Calu3 (cell line): ENCODE measurements around the gene APEH. TPM values are rescaled to one million over a fixed set of nuclear protein-coding genes. Genes with fewer than 3 reads are reported as not detected.
"Not testable (repeated sequence)": the region's sequence is repeated elsewhere in the genome, so short reads cannot be mapped to it uniquely, and the experiment has no call there.

Source experiments
- BruUV-seq: library from RNA; stranded (reverse); fragments of 400-500 nt; replicated peaks from 2 replicates; lab custom pipeline; 2021; lab: Mats Ljungman, UMichigan
- CTCF ChIA-PET: fragments of 300-600 bp; sonication (Branson Sonifier 250); formaldehyde crosslinking; loops from one replicate; lab custom pipeline; 2022; ENCODE audit warnings: antibody characterized with exemption; lab: Charles Lee
- DNase-seq: peaks from one replicate; pipeline ENCODE4 v3.0.0; 2022
- H3K27ac Mint-ChIP-seq: one replicate; pipeline ENCODE4 v1.8.0; 2022; ENCODE audit warnings: mixed read lengths; ENCODE audit not compliant: unreplicated experiment
- H3K27me3 Mint-ChIP-seq: one replicate; pipeline ENCODE4 v1.8.0; 2022; ENCODE audit warnings: mixed read lengths; ENCODE audit not compliant: unreplicated experiment
- H3K36me3 Mint-ChIP-seq: one replicate; pipeline ENCODE4 v1.8.0; 2022; ENCODE audit warnings: mild to moderate bottlenecking, moderate library complexity, mixed read lengths; ENCODE audit not compliant: insufficient read depth, unreplicated experiment
- H3K4me1 Mint-ChIP-seq: one replicate; pipeline ENCODE4 v1.8.0; 2022; ENCODE audit warnings: mild to moderate bottlenecking, low read depth, mixed read lengths; ENCODE audit not compliant: unreplicated experiment
- H3K4me3 Mint-ChIP-seq: one replicate; pipeline ENCODE4 v1.8.0; 2022; ENCODE audit warnings: mild to moderate bottlenecking, low read depth, moderate library complexity, mixed read lengths; ENCODE audit not compliant: unreplicated experiment
- H3K9me3 Mint-ChIP-seq: one replicate; pipeline ENCODE4 v1.8.0; 2022; ENCODE audit warnings: low read depth, mixed read lengths; ENCODE audit not compliant: unreplicated experiment
- CTCF ChIP-seq: fragments of 200-600 bp; IDR thresholded peaks from one replicate; pipeline ENCODE4 v1.8.0; 2022; ENCODE audit warnings: antibody characterized with exemption; ENCODE audit not compliant: unreplicated experiment
- intact Hi-C: fragments of 100-400 bp; cut with micrococcal nuclease; formaldehyde crosslinking; loops from one replicate; pipeline ENCODE4 v1.10.0; 2022; ENCODE audit not compliant: unreplicated experiment
- total RNA-seq: library from RNA; stranded (reverse); gene quantifications from 2 replicates; pipeline ENCODE4 v1.2.3, GENCODE V29; 2022

The APEH gene
- total RNA-seq, 1 experiment from 2014 or later = 187 TPM

- DNase-seq = no peak
- Mint-ChIP-seq H3K27ac (no peak overlapping the region), H3K9me3 (no peaks in the 10 kb centered on the region), H3K4me3 (no peak overlapping the region), H3K4me1 (no peaks in the 10 kb centered on the region), H3K36me3 (peaks cover 19% of the 10 kb centered on the region), H3K27me3 (no peaks in the 10 kb centered on the region)
- CTCF ChIA-PET = interaction anchor here (0.6 kb wide), 1 partner anchor 143 kb away, joined by 4 read pairs; no protein-coding TSS in a partner anchor
- TF ChIP-seq CTCF = no peak
- BruUV-seq = no TSS peak
- intact Hi-C loops = no loop called here
Measured at GRCh38 chr3:49683162-49683561, 9.0 kb downstream of the APEH start.

- H3K27me3 Mint-ChIP-seq, H3K4me1 Mint-ChIP-seq, H3K9me3 Mint-ChIP-seq, intact Hi-C loops, BruUV-seq, H3K27ac Mint-ChIP-seq, DNase-seq, H3K4me3 Mint-ChIP-seq, CTCF ChIA-PET: not testable (repeated sequence)
- H3K36me3 Mint-ChIP-seq = peaks cover 31% of the 10 kb centered on the region
Measured at GRCh38 chr3:49684453-49684852, 10.3 kb downstream of the APEH start.

GRCh38 chr3:49685103-49685502 lies 11.0 kb downstream of the APEH start:
- H3K4me3 Mint-ChIP-seq, CTCF ChIA-PET, DNase-seq, H3K9me3 Mint-ChIP-seq, BruUV-seq, H3K27ac Mint-ChIP-seq, H3K4me1 Mint-ChIP-seq, H3K27me3 Mint-ChIP-seq, intact Hi-C loops: not testable (repeated sequence)
- H3K36me3 Mint-ChIP-seq = peaks cover 38% of the 10 kb centered on the region

DNA sequence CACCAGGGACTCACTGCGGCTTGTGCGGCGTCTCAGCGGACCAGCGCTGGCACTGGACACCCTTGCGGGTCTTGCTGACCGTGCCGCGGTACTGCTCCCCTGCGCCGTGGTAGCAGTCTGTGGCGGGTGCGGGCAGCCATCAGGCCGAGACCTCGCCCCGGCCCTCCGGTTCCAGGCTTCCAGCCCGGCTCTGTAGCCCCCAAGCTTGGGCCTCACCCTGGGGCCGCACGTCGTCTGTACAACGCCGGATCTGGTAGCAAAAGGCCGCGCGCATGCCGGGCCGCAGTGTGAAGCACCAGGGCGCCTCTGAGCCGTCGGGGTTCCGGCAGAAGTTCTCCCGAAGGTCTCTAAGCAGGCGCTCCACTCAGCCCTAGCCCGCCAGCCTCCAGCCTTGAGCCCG lies 11.7 kb downstream of the APEH start:
- CTCF ChIA-PET, H3K4me3 Mint-ChIP-seq, H3K4me1 Mint-ChIP-seq, H3K9me3 Mint-ChIP-seq, intact Hi-C loops, DNase-seq, H3K27me3 Mint-ChIP-seq, H3K27ac Mint-ChIP-seq, BruUV-seq: not testable (repeated sequence)
- peaks cover 43% of the 10 kb centered on the region for H3K36me3 Mint-ChIP-seq

GRCh38 chr3:49686346-49686745 lies 12.2 kb downstream of the APEH start:
- H3K4me3 Mint-ChIP-seq = peak overlapping the region; percentile 66
- DNase-seq, BruUV-seq, intact Hi-C loops, H3K9me3 Mint-ChIP-seq, CTCF ChIA-PET, H3K27me3 Mint-ChIP-seq: not testable (repeated sequence)
- peaks cover 46% of the 10 kb centered on the region for H3K36me3 Mint-ChIP-seq
- H3K27ac Mint-ChIP-seq = peak overlapping the region; percentile 17
- peaks cover 10% of the 10 kb centered on the region for H3K4me1 Mint-ChIP-seq

- Mint-ChIP-seq H3K27ac (peak overlapping the region; percentile 17), H3K4me3 (peak overlapping the region; percentile 66), H3K4me1 (peaks cover 10% of the 10 kb centered on the region), H3K36me3 (peaks cover 46% of the 10 kb centered on the region)
- BruUV-seq = TSS peak; percentile 3
- H3K9me3 Mint-ChIP-seq, CTCF ChIA-PET, H3K27me3 Mint-ChIP-seq, intact Hi-C loops: not testable (repeated sequence)
- peak; percentile 78 for DNase-seq
Measured at GRCh38 chr3:49686769-49687423, 12.7 kb downstream of the APEH start.

DNA sequence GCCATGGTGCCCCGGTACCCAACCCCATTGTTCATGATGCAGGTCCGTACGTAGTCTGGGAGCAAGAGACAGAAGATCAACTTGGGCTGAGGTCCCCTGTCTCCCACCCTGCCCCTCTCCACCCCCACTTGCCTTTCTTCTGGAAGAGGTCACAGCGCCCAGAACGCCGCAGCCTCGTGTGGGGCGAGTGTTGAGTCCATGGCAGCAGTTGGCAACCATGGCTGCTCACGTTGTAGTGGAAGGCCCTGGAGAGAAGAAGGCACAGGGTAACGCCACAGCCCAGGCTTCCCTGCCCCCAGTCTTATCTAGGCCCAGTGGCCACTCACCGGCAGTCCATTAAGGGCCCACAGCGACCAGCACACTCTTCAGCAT lies 13.3 kb downstream of the APEH start:
- H3K9me3 Mint-ChIP-seq, intact Hi-C loops, CTCF ChIA-PET, H3K27me3 Mint-ChIP-seq, H3K27ac Mint-ChIP-seq, BruUV-seq, DNase-seq: not testable (repeated sequence)
- Mint-ChIP-seq H3K4me1 (peaks cover 10% of the 10 kb centered on the region), H3K36me3 (peaks cover 46% of the 10 kb centered on the region), H3K4me3 (peak overlapping the region; percentile 66)

- H3K27me3 Mint-ChIP-seq, BruUV-seq, CTCF ChIA-PET, intact Hi-C loops, H3K9me3 Mint-ChIP-seq, DNase-seq: not testable (repeated sequence)
- H3K4me3 Mint-ChIP-seq = peak overlapping the region; percentile 95
- peak overlapping the region; percentile 88 for H3K27ac Mint-ChIP-seq
- H3K4me1 Mint-ChIP-seq = peaks cover 10% of the 10 kb centered on the region
- peaks cover 46% of the 10 kb centered on the region for H3K36me3 Mint-ChIP-seq
Measured at GRCh38 chr3:49688338-49689045, 14.3 kb downstream of the APEH start.
